Measurements from ENCODE around the gene DLX4. TPM values are rescaled to one million over a fixed set of nuclear protein-coding genes. Genes with fewer than 3 reads are reported as not detected.

Gene DLX4
- total RNA-seq, 2 donors from 2014 or later: 0.71 TPM; not detected in 1

DNA sequence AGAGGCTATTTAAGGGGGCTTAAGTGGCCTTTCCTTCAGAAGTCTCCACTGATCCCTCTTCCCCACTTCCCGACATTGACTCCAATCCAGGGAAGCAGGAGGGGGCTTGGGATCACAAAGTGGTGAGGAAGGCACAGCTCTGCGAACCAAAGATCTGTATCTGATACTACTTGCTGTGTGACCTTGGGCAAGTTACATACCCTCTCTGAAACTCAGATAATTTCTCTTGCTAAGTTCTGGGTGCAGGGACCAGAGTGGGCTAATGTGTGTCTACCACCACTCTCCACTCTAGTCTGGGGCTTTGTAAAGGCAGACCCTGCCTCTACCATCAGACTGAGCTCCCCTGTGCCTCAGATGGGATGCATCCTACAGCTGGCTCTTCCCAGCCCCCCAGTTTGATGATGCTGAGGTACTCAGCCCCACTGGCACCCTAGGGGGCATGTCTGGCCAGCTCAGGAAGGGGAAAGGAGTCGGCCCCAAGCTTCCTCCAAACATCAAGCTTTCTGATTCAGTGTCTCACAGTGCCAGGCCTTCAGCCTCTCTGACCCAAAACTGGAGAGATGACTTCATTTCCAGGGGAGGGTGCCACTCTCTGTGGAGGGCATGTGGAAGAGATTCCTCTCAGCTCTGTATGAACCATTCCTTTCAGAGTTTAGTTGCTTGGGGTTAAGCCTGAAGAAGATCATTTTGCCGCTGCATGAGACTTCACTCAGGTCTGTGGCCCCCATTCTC lies 10.9 kb downstream of the DLX4 start:
- Histone ChIP-seq H3K4me1 (no peaks in the 10 kb centered on the region), H3K36me3 (no peaks in the 10 kb centered on the region), H3K27me3 (no peaks in the 10 kb centered on the region), H3K9me3 (no peaks in the 10 kb centered on the region), H3K27ac (no peak overlapping the region), H3K4me3 (no peak overlapping the region)
- DNase-seq (ENCODE audit: low spot score): no peak
- TF ChIP-seq, protein P1, sequence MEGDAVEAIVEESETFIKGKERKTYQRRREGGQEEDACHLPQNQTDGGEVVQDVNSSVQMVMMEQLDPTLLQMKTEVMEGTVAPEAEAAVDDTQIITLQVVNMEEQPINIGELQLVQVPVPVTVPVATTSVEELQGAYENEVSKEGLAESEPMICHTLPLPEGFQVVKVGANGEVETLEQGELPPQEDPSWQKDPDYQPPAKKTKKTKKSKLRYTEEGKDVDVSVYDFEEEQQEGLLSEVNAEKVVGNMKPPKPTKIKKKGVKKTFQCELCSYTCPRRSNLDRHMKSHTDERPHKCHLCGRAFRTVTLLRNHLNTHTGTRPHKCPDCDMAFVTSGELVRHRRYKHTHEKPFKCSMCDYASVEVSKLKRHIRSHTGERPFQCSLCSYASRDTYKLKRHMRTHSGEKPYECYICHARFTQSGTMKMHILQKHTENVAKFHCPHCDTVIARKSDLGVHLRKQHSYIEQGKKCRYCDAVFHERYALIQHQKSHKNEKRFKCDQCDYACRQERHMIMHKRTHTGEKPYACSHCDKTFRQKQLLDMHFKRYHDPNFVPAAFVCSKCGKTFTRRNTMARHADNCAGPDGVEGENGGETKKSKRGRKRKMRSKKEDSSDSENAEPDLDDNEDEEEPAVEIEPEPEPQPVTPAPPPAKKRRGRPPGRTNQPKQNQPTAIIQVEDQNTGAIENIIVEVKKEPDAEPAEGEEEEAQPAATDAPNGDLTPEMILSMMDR (IDR thresholded peaks at IDR 0.05): no peak

DNA sequence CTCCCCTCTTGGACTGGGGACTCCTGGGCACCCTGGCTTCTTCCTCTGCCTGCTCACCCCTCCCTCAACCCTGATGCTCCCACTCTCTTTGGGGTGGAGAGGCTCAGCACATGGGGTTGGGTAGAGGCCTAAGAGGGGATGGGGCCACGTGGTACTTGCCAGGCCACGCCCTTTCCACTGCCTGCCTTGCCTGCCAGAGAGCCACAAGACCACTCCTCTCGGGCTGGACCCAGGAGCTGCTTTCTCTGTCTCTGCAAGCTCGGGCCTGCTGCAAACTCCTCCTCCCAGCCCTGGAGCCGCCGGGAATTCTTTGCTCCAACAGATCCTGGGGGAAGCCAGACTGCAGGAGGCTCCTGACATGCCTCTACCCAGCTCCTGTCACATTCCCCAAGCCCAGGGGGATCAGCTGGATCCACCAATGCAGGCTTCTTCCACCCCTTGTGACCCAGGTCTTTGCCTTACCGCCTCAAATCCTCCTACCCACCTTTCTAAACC lies 11.8 kb downstream of the DLX4 start:
- TF ChIP-seq, protein P1 (IDR thresholded peaks at IDR 0.05): no peak
- no peak for DNase-seq (ENCODE audit: low spot score)
- H3K4me1 ChIP-seq: no peaks in the 10 kb centered on the region
- H3K36me3 ChIP-seq: no peaks in the 10 kb centered on the region
- H3K27me3 ChIP-seq: no peaks in the 10 kb centered on the region
- no peak overlapping the region for H3K4me3 ChIP-seq
- no peaks in the 10 kb centered on the region for H3K9me3 ChIP-seq
- H3K27ac ChIP-seq: no peak overlapping the region

DNA sequence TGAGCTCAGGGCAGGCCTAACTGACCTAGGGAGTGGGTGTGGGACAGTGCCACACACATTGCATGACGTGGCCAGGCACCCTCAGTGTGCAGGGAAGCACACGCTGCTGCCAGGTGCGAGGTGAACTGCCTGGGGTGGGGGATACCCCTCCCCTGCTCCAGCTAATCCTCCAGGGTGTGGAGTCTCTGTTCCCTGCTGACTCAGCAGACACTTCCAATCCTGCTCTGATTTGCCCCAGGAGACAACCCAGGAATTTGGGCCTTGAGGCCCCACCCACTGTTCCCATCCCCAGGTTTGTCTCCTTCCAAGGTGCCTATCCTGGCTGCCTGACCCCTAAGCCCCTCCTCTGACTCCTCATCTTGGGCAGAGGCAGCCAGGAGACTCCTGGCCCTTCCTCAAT lies 15.3 kb downstream of the DLX4 start:
- Histone ChIP-seq H3K4me1 (peaks cover 0 to 3% of the 10 kb centered on the region in 2 donors), H3K4me3 (no peak overlapping the region), H3K36me3 (no peaks in the 10 kb centered on the region), H3K27me3 (no peaks in the 10 kb centered on the region), H3K9me3 (no peaks in the 10 kb centered on the region), H3K27ac (no peak overlapping the region)
- no peak for DNase-seq (ENCODE audit: low spot score)
- TF ChIP-seq, protein P1 (IDR thresholded peaks at IDR 0.05): no peak

DNA sequence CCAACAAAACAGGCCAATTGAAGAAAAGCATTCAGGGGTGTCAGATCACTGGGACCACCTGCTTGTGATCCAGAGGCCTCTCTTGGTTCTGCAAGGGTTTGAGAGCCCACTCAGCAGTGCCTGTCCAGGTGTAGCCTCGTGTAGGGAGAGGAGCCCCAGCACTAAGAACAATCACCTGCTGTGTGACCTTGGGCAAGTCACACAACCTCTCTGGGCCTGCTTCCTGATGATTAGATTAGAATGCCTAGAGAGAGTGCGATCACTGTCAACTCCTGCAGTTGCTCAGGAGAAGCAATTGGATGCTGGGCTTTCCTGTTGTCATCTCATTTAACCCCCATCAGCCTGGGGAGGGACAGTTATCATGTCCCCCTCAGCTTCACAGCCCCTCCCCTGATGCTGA lies 15.8 kb downstream of the DLX4 start:
- H3K27me3 ChIP-seq: no peaks in the 10 kb centered on the region

DNA sequence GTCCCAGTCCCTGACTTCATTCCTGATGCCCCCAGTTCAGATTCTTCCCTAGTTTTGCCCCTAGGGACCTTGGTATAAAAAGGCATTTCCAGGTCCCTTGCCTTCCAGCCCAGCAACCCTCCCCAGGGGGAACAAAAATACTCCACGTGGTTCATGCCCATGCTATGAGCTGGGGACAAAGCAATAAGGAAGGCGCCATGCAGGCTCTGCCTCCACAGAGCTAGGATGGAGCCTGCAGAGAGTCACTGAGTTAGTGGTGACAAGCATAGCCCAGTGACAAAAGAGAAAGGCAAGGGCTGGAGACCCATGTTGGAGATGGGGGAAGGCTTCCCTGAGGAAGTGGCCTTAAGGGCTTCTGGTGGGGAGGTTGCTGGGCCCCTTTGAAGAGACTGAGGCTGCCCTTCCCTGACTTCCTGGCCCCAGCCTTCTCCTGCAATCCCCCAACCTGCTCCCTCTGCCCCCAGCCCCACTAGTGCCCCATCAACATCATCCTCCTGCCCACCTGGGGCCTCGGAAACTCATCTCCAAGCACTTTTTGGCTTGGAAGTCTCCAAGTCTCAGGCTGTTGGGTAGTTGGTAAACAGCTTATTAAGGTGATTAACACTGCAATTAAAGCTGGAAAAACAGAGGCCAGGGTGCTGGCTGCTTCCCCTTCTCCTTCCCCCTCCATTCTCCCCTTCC lies 16.5 kb downstream of the DLX4 start:
- no peaks in the 10 kb centered on the region for H3K27me3 ChIP-seq
- TF ChIP-seq, protein P1 (IDR thresholded peaks at IDR 0.05): no peak

More for the DNA sequence above, 15.8 kb downstream of the DLX4 start:
- no peak overlapping the region for H3K4me3 ChIP-seq
- no peak overlapping the region for H3K27ac ChIP-seq
- no peaks in the 10 kb centered on the region for H3K9me3 ChIP-seq
- TF ChIP-seq, protein P1 (IDR thresholded peaks at IDR 0.05): no peak
- DNase-seq (ENCODE audit: low spot score): no peak
- peaks cover 0 to 3% of the 10 kb centered on the region in 2 donors for H3K4me1 ChIP-seq
- no peaks in the 10 kb centered on the region for H3K36me3 ChIP-seq

More for the DNA sequence above, 16.5 kb downstream of the DLX4 start:
- H3K36me3 ChIP-seq: no peaks in the 10 kb centered on the region
- H3K4me1 ChIP-seq: peaks cover 0 to 3% of the 10 kb centered on the region in 2 donors
- no peak overlapping the region for H3K4me3 ChIP-seq
- no peaks in the 10 kb centered on the region for H3K9me3 ChIP-seq
- DNase-seq (ENCODE audit: low spot score): no peak
- no peak overlapping the region for H3K27ac ChIP-seq
